CD4-positive, alpha-beta T cell treated with Interleukin-4 for 1 hour (primary cell): ENCODE results near the gene SETD9.
A peak's percentile ranks its signal among the peaks of the same experiment; 100 is the strongest.

ENCODE experiments used
- DNase-seq, 2 donors: peaks; one replicate each; pipeline ENCODE4 v3.0.0-alpha.2; 2020 to 2022

SETD9 gene

DNA sequence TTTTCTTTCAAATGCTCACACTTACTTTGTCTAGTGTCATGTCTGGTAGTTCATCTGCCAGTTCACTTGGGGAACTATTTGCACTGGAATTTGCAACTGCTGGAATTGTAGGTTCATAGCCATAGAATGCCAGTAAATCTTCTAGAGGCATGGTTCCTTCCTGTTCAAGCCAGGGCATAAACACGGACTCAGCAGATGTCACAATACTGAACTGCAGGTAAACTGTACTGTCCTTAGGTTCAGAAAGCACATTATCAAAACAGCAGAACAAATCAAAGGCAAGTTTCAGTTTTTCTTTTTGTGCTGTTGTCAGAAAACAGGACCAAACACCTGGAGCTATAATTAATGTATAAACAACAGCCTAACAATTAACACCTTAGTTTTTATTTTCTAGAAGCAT lies 29.5 kb downstream of the SETD9 start:
- no peak for DNase-seq

DNA sequence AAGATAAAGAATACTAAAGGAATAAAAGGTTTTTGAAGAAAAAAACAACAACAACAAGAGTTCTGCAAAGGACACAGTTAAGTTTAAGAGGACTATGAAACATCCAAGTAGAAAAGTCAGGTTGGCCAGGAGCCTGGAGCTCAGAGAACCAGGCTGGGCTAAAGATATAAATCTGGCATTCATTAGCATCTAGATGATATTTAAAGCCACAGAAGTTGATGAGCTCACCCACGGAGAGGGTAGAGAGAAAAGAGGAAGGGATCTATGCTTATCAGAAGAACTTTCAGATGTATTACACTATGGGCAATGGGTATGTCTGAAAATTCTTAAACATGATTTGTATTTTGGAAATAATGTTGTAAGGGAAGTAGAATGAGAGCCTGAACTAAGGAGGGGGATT lies 32.6 kb downstream of the SETD9 start:
- no peak for DNase-seq

DNA sequence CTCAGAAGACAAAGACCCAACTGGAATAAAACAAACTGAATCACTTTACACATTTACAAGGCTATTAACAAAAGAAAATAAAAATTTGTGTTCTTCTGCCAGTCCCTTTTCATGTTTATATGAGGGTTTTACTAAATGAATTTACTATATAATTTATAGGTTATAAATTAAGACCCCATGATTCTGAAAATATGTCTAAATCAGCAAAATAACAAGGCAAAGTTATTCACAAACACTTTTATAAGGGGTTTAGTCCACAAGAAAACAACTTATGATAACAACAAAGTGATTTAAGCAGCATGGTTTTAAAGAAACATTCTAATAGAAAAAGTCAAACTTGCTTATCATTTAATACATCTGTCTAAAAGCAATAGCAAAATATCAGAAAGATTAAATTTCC lies 37.7 kb downstream of the SETD9 start:
- no peak for DNase-seq

DNA sequence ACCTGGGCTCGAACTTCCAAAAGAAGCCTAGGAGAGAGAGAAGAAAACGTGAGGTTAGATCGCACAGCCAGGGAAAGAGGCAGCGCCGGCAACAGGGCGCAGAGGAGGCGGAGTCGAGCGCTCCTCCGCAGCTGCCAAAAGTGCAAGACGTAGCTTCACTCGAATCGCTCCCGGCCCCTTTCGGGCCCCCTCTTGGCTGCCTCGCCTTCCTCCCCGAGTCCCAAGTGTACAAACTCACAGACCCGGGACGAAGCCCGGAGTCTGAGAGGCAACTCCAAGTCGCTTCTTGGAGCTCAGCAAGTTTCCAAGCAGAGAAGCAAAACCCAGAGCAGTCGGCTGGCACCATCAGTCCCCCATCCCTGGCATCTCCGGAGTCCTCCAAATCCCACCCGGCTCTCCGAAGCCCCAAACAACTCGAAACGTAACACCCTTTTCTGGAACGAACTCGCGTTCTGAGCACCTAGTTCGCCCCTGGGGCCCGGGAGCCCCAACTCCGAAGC lies 41.3 kb downstream of the SETD9 start:
- DNase-seq, result peak; percentile 40 to 47

DNA sequence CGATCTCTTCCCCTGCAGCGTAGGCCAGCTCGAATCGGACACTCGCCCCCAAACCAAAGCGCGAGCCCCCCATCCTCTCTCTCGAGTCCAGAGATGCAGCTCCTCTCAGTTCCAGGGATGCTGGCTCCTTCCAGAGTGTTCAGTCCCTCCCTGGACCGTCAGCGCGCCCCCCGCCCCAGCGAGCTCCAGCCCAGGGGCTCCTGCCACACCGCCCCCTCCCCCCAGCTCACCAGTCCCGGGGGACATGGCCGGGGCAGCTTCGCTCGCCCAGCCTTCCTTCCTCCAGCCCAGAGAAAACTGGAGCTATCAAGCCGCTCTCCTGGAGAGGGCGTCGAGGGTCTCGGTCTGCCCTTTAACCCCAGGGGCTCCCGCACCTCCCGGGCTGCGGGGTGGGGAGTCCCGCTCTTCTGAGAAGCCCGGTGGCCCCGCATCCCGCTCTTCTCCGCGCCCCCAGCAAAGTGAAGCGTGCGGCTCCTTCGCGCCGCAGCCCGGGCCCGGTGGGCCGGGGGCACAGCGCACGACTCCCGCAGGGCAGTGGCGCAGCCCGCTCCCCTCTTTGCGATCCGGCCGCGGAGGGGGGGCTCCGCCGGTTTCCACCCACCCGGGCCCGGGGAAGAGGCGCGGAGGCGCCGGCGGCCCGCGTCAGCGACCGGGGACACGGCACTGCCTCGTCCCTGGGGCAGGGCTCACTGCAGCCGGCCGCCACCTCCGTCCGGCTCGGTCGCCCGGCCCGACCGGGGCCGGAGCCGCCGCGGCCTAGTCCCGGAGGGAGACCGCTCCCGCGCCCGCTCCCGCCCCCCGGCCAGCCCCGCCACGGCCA lies 41.9 kb downstream of the SETD9 start:
- no peak for DNase-seq

DNA sequence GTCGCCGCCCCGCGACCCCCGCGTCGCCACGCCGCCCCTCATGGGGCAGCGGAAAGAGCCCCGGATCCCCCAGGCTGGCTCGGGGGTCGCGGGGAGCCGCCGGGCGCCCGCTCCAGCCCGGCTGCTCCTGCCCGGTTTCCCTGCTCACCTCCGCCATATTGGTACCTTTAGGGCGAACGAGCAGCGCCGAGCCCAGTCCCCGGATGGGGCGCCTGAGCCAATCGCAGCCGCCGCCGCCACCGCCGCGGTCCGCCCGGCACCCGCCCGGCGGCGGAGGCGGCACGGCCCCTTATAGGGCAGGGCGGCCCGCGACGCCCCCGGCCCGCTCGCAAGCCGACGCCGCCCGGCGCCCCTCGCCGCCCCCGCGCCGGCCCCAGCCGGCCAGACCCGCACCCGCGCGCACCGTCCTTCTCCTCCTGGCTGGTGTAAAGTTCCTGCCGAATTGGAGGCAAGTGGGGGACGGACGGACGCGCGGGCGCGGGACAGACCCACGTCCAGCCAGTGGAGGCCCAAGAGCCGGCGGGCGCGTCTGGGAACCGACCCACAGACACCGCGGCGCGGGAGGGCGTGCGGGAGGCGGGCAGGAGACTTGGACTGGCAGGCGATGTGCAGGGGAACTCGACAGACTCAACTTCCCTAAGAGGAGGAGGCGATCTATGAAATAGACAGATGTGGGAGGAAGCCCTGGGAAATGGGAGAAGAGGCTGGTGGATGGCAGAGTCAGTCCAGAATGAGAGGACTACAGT lies 42.7 kb downstream of the SETD9 start, which contains the start of gene MIER3:
Gene MIER3 (minus strand): TSS at position 178 of the 746 bp plus-strand sequence. CDS start 21 bp downstream, at position 157.
- DNase-seq, result peak; percentile 79 to 80

DNA sequence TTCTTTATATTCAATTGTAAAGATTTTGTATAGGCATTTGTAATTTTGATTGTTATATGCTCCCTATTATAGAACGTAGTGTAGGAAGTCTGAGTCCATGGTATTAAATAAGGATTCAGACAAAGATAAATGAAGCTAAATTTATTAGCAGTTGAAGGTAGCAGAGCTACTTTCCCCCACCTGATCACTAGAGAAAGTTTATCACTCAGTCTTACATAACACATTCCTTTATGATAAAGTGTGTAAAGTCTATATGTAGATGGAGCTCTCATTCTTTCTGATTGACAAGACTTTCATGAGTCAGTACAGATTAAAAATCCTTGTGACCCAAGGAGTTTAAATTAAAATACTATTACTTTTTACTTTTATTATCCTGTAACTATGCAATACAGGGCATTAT lies 44.9 kb downstream of the SETD9 start:
- DNase-seq, result no peak

DNA sequence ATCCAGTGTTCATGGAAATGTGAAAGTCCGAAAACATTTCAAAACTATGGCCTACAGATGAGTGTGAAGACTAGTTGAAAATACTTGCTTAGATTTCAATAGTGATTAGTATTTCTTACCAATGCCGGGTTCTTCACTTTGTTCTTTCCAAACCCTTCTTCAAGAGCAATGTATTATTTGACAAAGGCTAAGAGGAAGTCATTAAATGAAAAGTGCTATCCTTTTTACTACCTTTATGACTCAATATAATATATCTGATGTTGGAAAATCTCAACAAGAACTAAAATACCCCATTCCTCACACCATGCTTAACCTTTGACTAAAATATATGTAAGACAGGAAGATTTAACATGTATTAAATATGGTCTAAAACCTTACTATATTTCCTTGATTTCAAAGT lies 49.2 kb downstream of the SETD9 start:
- DNase-seq, result no peak

DNA sequence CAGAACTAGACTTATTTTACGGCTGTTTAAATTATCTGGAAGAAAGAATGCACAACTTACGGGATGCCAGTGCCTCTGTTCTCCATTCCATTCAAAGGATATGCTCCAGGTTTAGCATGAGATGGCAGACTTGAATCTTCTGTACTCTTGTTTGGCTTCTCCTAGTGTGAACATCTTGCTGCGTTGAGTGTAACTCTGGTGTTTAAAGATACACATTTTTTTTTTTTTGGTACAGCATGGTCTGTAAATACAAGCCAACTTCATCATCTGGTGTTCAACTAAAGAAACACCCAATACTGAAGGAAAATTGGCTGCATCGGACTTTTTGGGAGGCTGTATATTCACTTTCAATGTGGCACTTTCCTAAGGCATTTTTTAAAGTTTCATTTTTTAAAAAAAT lies 49.9 kb downstream of the SETD9 start:
- no peak for DNase-seq

DNA sequence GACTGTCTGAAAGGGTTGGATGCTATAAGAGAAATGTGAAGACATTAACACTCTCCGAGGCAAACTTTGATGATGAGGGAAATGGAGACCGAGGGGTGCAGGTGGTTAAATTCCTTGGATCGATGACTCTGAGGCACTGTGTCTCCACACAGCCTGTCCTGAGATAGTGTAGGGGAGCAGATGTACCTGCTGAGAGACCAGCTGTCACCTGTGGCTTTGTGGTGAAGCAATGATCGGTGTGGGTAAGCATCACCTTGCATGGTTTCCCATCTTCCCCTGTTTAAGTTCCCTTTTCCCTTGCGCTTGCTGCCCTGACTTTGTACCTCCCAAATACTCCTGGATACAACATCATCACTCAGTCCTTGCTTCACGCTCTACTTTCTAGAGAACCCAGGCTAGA lies 52.4 kb downstream of the SETD9 start:
- no peak for DNase-seq

DNA sequence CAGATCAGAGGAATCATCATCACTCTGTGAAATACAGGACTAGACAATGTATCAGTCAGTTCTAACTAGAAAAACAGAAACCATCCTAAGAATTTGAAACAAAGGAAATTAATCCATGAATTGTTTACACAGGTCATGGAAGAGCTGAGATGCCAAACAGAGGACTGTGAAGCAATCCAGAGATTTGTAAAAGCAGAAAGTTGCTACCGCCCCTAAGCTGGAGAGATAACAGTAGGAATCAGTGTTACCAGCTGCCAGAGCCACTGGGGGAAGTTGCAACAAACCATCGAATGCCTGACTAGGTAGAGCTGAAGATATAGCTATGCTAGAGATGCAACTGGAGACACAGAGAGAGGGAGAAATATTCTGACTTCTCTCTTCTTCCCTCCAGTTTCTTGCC lies 52.9 kb downstream of the SETD9 start:
- no peak for DNase-seq

DNA sequence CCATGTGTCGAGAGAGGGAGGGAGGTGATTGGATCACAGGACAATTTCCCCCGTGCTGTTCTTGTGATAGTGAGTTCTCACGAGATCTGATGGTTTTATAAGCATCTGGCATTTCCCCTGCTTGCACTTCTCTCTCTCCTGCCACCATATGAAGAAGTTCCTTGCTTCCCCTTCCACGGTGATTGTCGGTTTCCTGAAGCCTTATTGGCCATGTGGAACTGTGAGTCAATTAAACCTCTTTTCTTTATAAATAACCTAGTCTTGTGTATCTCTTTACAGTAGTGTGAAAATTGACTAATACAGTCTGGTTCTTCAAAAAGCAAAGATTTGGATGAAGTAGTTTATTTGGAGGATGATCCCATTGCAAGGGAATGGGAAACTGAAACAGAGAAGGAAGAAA lies 53.9 kb downstream of the SETD9 start:
- DNase-seq, result no peak

DNA sequence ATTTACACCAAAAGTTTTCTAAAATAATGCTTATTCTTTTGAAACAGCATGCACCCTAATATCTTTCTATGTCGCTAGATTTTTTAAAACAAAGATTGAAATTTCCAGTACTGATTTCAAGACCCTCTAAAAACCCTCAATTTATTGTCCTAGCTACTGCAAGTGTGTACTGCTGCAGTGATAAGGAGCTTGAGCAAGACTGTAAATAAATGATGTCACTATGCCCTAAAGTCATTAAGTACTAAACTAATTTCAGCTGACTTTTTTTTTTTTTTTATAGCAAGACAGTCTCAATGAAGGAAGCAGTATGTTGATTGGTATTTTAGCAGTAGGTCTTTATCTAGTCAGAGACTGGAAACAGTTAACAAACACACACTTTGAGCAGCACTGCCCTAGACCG lies 54.8 kb downstream of the SETD9 start:
- DNase-seq, result no peak
